HG02884 (cell line): ENCODE results near the gene BRD9.

ENCODE experiments used
- ATAC-seq: cut with Tn5 transposase; IDR thresholded peaks from one replicate; pipeline ENCODE4 v1.9.1; 2021; ENCODE audit warnings: mild to moderate bottlenecking, moderate library complexity; ENCODE audit not compliant: unreplicated experiment

Gene BRD9

GRCh38 chr5:905139-905642 lies 12.6 kb upstream of the BRD9 start:
- no peak for ATAC-seq

GRCh38 chr5:903756-904096 lies 11.1 kb upstream of the BRD9 start:
- ATAC-seq = no peak

- ATAC-seq = no peak
These were observed 9.7 kb upstream of the BRD9 start for GRCh38 chr5:902129-902916.

GRCh38 chr5:900781-901180 lies 8.2 kb upstream of the BRD9 start:
- ATAC-seq = no peak

- no peak for ATAC-seq
These were observed 1.1 kb upstream of the BRD9 start for GRCh38 chr5:893711-894110.

- no peak for ATAC-seq
These were observed 521 bp upstream of the BRD9 start for GRCh38 chr5:893137-893506.

- ATAC-seq = no peak
These were observed 686 bp downstream of the BRD9 start for GRCh38 chr5:891837-892393.

GRCh38 chr5:891117-891836 lies 1.3 kb downstream of the BRD9 start:
- no peak for ATAC-seq

- no peak for ATAC-seq
These were observed 3.4 kb downstream of the BRD9 start for GRCh38 chr5:889075-889710.

GRCh38 chr5:888638-889035 lies 4.0 kb downstream of the BRD9 start:
- ATAC-seq = no peak

GRCh38 chr5:887947-888637 lies 4.5 kb downstream of the BRD9 start:
- ATAC-seq = no peak

- ATAC-seq = no peak
These were observed 5.8 kb downstream of the BRD9 start for GRCh38 chr5:886716-887325.

- ATAC-seq = no peak
These were observed 6.6 kb downstream of the BRD9 start for GRCh38 chr5:886036-886435.

GRCh38 chr5:885529-885928 lies 7.1 kb downstream of the BRD9 start:
- ATAC-seq = no peak

GRCh38 chr5:885127-885442 lies 7.5 kb downstream of the BRD9 start:
- ATAC-seq = no peak

- ATAC-seq = no peak
These were observed 8.1 kb downstream of the BRD9 start for GRCh38 chr5:884345-885126.

GRCh38 chr5:883475-884181 lies 9.0 kb downstream of the BRD9 start:
- no peak for ATAC-seq

GRCh38 chr5:882253-883183 lies 10.1 kb downstream of the BRD9 start:
- no peak for ATAC-seq
